Measurements from ENCODE around the gene GPATCH3. TPM values are rescaled to one million over a fixed set of nuclear protein-coding genes. Genes with fewer than 3 reads are reported as not detected.

Gene GPATCH3
- total RNA-seq, 1 donor from 2014 or later, result 26.0 TPM

GRCh38 chr1:26897351-26897750, 2.9 kb downstream of the GPATCH3 start:
- ChIA-PET POLR2A (interaction anchor here (0.6 to 0.7 kb wide), 3 partner anchors 10 to 74 kb away, joined by 3 to 7 read pairs (median 3); no protein-coding TSS in a partner anchor), CTCF (no interaction called here)
- ATAC-seq (ENCODE audit: low read depth) (no peak), DNase-seq (no peak)
- Mint-ChIP-seq H3K27me3 (no peaks in the 10 kb centered on the region), H3K4me3 (no peak overlapping the region), H3K27ac (no peak overlapping the region), H3K9me3 (no peaks in the 10 kb centered on the region), H3K4me1 (peaks cover 32% of the 10 kb centered on the region), H3K36me3 (ENCODE audit: low read depth) (peaks cover 53% of the 10 kb centered on the region)
- TF ChIP-seq CTCF (IDR thresholded peaks at IDR 0.05), result no peak
- intact Hi-C loops (cut with micrococcal nuclease), result no loop called here

- peaks cover 29% of the 10 kb centered on the region for H3K4me1 Mint-ChIP-seq
- H3K27me3 Mint-ChIP-seq, result no peaks in the 10 kb centered on the region
- no peaks in the 10 kb centered on the region for H3K9me3 Mint-ChIP-seq
- peaks cover 67% of the 10 kb centered on the region for H3K36me3 Mint-ChIP-seq (ENCODE audit: low read depth)
- ATAC-seq (ENCODE audit: low read depth) (no peak), DNase-seq (no peak)
- POLR2A ChIA-PET, result no interaction called here
- H3K27ac Mint-ChIP-seq, result no peak overlapping the region
- no peak overlapping the region for H3K4me3 Mint-ChIP-seq
- intact Hi-C loops (cut with micrococcal nuclease), result no loop called here
- TF ChIP-seq CTCF (IDR thresholded peaks at IDR 0.05), result no peak
- CTCF ChIA-PET, result interaction anchor here (0.6 kb wide), 1 partner anchor 97 kb away, joined by 3 read pairs; no protein-coding TSS in a partner anchor
Measured at GRCh38 chr1:26894263-26894662, 6.0 kb downstream of the GPATCH3 start.

GRCh38 chr1:26890467-26890796, 9.8 kb downstream of the GPATCH3 start:
- intact Hi-C loops (cut with micrococcal nuclease), result loop anchor here (1.0 kb wide), 3 partner anchors 10 to 31 kb away; partner anchors contain the start of genes GPATCH3 and NUDC
- Mint-ChIP-seq H3K4me1 (peaks cover 29% of the 10 kb centered on the region), H3K9me3 (no peaks in the 10 kb centered on the region), H3K4me3 (peak overlapping the region; percentile 93), H3K27ac (peak overlapping the region; percentile 89), H3K27me3 (no peaks in the 10 kb centered on the region), H3K36me3 (ENCODE audit: low read depth) (peaks cover 70% of the 10 kb centered on the region)
- ATAC-seq (ENCODE audit: low read depth) (peak; percentile 52), DNase-seq (no peak)
- ChIA-PET POLR2A (interaction anchor here (0.6 to 5.1 kb wide), 23 partner anchors 9 to 419 kb away, joined by 3 to 64 read pairs (median 5); partner anchors contain the start of genes GPATCH3, HMGN2, NUDC and PIGV), CTCF (interaction anchor here (0.7 to 1.4 kb wide), 3 partner anchors 9 to 70 kb away, joined by 4 to 6 read pairs (median 5); no protein-coding TSS in a partner anchor)
- TF ChIP-seq CTCF (IDR thresholded peaks at IDR 0.05), result no peak

DNA sequence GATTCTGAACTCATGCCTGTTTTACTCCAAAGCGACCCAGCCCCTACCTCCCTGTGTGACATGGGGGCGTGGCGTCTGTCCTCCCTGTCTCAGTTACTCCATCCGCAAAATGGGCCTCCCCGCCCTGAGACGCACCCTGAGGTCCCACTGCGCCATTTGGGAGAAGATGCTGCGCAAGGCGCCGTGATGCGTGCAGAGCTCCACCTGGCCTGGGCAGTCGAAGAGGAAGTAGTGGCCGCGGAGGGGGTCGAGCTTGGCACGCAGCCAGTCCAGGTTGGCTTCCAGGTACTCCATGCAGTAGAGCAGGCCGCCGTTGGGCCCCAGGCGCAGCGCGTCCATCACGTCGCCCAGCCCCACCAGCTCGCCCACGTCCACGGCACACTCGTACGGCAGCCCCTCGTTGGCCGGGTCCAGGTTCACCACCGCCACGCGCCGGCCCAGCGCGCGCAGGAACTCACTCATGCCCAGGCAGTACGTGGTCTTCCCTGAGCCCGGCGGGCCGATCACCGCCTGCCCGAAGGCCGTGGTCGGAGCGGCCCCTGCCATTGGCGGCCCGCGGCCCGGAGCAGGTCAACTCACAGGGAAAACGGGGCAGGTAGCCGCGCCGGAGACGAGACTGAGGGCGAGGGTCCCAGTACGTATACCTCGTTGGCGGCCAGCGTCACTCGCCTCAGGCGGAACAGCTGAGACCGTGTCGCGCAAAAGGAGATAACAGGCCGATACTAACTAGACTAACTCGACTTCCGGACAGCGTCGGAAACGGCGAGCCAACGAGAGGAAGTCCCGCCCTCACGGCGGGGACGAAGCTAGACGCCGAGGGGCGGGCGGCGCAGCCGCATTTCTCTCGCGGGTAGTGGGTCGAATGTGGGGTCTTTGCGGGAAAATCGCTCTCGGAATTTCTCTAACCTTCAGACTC, 10.5 kb downstream of the GPATCH3 start, which contains the start of gene GPN2:
Gene GPN2 (minus strand): TSS at position 733 of the 916 bp plus-strand sequence. CDS start 187 bp downstream, at position 546.
- Mint-ChIP-seq H3K4me3 (peak within 1 kb of the TSS; percentile 93), H3K4me1 (peaks cover 32% of the 10 kb centered on the region), H3K27me3 (no peaks in the 10 kb centered on the region), H3K27ac (peak within 1 kb of the TSS; percentile 89), H3K36me3 (ENCODE audit: low read depth) (peaks cover 73% of the 10 kb centered on the region), H3K9me3 (no peaks in the 10 kb centered on the region)
- CTCF ChIA-PET, result interaction anchor here (0.7 to 2.0 kb wide), 4 partner anchors 9 to 101 kb away, joined by 4 to 6 read pairs (median 5); no protein-coding TSS in a partner anchor
- ATAC-seq (ENCODE audit: low read depth) (peak; percentile 95), DNase-seq (peak; percentile 74)
- intact Hi-C loops (cut with micrococcal nuclease), result loop anchor here (1.0 kb wide), 3 partner anchors 10 to 31 kb away; partner anchors contain the start of genes GPATCH3 and NUDC
- POLR2A ChIA-PET, result interaction anchor here (0.6 to 5.1 kb wide), 24 partner anchors 8 to 418 kb away, joined by 3 to 64 read pairs (median 5); partner anchors contain the start of genes GPATCH3, HMGN2, NUDC and PIGV
- no peak for TF ChIP-seq CTCF (IDR thresholded peaks at IDR 0.05)
